HG03280 (cell line): ENCODE data around the gene UBB.

Source experiments
- ATAC-seq: cut with Tn5 transposase; IDR thresholded peaks from one replicate; pipeline ENCODE4 v1.9.1; 2021; ENCODE audit warnings: mild to moderate bottlenecking, moderate library complexity; ENCODE audit not compliant: unreplicated experiment

The UBB gene

DNA sequence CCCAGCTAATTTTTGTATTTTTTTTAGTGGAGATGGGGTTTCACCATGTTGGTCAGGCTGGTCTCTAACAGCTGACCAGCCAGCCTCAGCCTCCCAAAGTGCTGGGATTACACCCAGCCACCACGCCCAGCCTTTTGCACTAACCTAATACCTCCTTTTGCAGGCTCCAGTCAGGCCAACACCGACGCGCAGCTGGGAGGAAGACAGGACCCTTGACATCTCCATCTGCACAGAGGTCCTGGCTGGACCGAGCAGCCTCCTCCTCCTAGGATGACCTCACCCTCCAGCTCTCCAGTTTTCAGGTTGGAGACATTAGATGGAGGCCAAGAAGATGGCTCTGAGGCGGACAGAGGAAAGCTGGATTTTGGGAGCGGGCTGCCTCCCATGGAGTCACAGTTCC is 36.5 kb downstream of the UBB start:
- no peak for ATAC-seq

DNA sequence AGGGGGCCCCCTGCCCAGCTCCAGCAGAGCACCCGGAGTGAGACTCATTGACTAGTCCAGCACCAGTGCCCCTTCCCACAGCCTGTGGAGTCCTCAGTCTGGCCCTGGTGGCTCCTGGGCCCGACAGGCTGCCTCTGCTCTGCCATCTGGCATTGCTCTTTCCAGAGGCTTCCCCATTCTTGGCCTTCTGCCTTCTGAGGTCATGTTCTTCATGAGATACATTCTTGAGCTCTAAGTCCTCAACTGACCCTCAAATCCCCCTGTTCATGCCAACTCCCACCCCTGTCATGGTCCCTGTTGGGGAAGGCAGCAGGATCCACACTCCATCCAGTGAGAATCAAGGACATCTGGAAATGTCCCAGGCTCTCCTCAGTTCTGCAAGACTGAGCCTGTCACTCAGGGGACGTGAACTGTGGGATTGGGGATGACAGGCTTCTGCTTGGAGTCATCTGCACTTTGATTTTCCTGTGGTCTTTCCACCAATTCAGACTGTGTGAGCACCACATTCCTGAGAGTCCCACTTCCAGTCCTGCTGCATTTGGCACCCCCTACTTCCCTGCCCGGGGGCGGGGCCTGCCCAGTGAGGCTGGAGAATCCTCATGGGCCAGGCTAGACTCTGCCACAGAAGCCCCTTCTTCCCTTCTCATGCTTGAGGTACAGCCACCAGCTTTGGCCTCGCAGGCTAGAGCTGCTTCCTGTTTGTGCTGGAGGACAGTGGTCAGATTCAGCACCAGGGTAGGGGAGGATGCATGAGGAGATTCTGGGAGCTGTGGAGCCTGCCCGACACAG is 37.2 kb downstream of the UBB start:
- no peak for ATAC-seq

DNA sequence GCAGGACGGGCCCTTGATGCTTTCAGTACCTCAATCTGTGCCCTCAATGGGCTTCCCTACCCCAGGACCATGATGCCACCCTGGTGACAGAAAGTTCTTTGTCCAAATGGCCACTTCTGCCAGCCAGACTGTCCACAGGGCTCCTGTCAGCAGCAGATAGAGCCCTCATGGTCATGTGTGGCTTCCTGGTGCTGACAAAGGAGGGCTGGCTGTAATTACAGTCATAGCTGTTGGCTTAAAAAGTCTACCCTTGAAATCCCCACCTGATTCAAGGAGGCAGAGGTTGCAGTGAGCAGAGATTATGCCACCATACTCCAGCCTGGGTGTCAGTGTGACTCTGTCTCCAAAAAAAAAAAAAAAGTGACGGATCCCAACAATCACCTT is 37.8 kb downstream of the UBB start:
- ATAC-seq, result no peak

DNA sequence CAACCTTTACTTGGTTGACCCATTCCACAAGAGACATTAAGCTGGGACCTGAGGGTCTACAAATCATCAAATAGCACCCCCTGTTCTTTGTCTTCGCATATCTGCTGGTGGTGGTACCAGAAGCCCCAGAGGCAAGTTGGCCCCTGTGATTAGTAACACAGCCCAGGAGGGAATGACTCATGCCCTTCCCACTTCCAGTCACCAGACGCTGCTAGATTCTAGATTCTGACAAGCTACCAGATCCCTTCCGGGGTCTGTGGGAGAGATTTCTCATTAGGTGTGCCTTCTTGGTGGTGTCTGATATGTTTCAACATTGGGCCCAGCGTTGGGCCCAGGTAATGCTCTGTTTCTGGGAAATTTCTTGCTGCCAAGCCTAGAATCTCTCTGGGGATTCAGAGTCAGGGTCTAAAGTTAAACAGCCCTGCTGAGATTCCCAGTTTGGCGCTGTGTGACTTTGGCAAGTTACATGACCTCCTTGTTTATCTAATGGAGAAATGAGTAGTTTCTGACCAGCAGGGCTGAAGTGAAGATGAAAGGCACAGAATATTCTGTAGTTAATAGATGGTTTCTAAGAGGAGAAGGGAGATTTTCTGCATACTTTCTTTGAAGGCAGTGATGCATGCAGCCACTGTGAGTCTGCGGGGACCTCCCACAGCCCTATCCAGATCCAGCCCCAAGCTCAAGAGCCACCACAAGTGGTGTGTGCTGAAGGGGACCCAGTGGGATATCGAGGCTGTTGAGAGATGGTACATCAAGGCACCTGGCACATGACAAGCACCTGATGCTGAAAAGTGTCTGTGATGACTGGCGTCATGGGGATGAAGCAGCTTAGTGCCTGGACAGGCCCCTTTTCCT is 38.4 kb downstream of the UBB start:
- ATAC-seq, result peak; percentile 31

DNA sequence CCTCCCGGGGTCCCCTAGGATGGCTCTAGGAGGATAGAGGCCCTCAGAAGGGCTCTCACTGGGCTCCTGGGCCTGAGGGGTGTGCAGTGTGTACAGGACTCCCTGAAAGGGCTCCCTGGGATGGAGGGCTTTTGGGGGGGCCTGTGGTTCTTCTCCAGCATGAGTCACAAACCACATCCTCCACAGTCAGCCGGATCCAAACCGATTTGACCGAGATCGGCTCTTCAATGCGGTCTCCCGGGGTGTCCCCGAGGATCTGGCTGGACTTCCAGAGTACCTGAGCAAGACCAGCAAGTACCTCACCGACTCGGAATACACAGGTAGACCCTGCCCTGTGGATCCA is 39.0 kb downstream of the UBB start:
- ATAC-seq, result no peak

DNA sequence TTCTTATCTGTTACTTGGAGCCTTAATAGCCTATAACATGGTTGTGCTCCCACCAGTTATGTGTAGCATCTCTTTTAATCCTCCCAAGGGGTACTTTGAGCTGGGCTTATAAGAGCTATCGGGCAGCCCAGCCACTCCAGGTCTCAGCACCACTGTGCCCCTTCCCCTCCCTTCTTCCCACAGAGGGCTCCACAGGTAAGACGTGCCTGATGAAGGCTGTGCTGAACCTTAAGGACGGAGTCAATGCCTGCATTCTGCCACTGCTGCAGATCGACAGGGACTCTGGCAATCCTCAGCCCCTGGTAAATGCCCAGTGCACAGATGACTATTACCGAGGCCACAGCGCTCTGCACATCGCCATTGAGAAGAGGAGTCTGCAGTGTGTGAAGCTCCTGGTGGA is 41.5 kb downstream of the UBB start:
- ATAC-seq, result no peak

DNA sequence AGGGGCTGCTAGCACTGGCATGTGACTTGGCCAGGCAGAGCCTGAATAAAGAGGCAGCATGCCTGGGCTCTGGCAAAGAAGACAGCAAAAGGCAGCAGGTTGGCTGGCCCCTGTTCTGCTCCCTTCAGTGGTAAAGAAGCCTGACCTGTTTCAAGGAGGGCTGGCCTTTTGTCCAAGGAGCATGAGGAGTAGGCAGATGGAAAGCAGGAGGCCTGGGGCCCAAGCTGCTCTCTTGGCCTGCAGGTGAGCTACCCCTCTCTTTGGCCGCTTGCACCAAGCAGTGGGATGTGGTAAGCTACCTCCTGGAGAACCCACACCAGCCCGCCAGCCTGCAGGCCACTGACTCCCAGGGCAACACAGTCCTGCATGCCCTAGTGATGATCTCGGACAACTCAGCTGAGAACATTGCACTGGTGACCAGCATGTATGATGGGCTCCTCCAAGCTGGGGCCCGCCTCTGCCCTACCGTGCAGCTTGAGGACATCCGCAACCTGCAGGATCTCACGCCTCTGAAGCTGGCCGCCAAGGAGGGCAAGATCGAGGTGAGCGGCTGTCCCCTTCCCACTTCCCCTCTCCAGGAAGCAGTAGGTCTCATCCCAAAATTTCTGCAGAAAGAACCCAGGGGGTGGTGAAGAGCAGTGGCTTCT is 42.5 kb downstream of the UBB start:
- ATAC-seq, result no peak

DNA sequence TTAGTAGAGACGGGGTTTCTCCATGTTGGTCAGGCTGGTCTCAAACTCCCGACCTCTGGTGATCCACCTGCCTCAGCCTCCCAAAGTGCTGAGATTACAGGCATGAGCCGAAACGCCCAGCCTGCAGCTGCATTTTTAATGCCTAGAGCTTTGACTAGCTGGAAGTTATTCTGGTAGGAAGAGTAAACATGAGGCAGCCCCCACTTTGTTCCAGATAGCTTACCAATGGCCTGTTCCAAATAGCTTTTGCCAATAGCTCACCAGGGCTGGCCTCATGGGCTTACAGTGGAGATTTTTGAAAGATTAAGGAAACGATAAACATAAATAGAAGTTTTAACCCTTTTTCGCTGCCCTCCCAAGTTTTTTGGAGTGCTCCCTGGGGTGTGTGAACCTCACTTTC is 44.3 kb downstream of the UBB start:
- ATAC-seq, result no peak

DNA sequence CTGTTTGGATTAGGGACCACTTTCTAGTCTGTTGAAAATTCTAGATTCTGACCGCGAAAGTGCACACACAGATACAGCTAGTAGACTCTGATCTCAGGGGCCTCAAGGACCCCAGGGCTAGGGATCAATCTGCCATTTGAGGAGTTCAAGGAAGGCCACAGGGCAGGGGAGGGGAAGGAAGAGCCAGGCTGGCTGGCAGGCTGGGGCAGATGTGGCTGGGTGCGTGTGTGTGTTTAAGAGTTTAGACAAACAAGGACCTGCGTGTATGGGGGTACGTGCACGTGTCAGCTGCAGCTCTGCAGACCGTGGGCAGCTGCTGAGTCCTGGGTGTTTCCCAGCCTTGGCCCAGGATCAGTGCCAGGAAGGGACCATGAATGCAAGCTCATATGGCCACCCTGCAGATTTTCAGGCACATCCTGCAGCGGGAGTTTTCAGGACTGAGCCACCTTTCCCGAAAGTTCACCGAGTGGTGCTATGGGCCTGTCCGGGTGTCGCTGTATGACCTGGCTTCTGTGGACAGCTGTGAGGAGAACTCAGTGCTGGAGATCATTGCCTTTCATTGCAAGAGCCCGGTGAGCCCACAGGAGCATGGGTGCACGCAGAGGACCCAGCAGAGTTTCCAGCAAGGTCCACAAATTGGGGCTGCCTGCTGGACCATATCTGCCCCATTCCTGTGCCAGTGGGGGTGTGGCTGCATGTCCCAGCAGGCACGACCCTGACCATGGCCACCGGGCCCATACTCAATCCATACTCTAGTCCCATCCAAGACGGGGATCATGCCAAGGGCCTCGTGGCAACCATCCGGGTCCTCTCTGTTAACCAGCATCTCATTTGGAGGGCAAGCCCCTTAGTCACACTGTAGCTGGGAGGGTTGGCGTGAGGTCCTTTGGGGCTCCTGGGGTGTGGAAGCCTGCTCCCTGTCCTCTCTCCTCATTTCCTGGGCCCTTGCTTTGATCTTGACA is 45.1 kb downstream of the UBB start:
- ATAC-seq, result no peak

- ATAC-seq, result no peak
These were observed 46.1 kb downstream of the UBB start for GRCh38 chr17:16427020-16427419.

DNA sequence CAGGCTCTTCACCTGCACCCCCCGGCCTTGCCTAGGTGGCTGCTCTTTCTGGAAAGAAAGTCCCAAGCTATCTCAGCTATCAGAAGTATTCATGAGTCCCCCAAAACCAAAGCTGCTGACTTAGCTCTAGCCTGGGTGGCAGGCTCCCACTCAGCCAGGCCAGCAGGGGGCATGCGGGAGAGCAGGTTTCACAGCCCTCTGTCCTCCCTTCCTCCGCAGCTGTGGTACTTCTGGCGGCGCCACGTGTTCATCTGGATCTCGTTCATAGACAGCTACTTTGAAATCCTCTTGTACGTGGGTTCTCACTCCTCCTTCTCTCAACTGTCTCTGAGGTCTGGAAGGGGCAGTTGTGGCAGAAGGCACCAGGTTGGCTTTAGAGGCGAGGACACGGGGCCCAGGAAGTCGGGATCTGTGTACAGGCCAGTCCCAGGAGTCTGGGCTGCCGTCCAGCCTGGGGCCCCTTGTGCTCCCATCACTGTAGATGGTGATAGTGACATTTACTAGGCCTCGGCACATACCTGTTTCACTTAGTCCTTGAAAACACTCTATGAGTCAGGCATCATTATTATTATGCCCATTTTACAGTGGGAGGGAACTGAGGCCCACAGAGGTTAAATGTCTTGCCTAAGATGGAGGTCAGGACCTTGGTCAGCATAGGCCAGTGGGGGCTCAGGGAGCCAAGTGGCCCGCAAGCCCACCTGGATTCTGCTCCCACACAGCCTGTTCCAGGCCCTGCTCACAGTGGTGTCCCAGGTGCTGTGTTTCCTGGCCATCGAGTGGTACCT is 47.4 kb downstream of the UBB start:
- no peak for ATAC-seq

GRCh38 chr17:16429083-16429482 is 48.2 kb downstream of the UBB start:
- ATAC-seq, result no peak

- no peak for ATAC-seq
These were observed 49.8 kb downstream of the UBB start for GRCh38 chr17:16430650-16431049.

- no peak for ATAC-seq
These were observed 51.1 kb downstream of the UBB start for GRCh38 chr17:16432017-16432416.
